Measurements from ENCODE around the gene CCNE1. TPM values are rescaled to one million over a fixed set of nuclear protein-coding genes. Genes with fewer than 3 reads are reported as not detected.

The CCNE1 gene
- total and polyA plus RNA-seq, 9 of the 15 experiments (the other 6 are each of a cell fraction or from before 2014, with no cell fraction given), result 6.2 to 41.0 (median 31.6) TPM

GRCh38 chr19:29849208-29849607 lies 37.4 kb downstream of the CCNE1 start:
- Histone ChIP-seq H3K4me3 (no peak overlapping the region), H3K36me3 (ENCODE audit: control insufficient read depth, insufficient read depth, low read length) (no peaks in the 10 kb centered on the region), H2AFZ (ENCODE audit: low read depth, low read length) (no peak overlapping the region), H3K27ac (ENCODE audit: extremely low read depth, low read depth, low read length) (no peak overlapping the region), H3K4me2 (ENCODE audit: insufficient read depth, low read length) (no peak overlapping the region), H4K20me1 (replicated peaks; ENCODE audit: control insufficient read depth, insufficient read depth, low read length) (no peaks in the 10 kb centered on the region), H3K9me3 (replicated peaks; ENCODE audit: control insufficient read depth, insufficient read depth, low read depth, low read length) (no peaks in the 10 kb centered on the region), H3K27me3 (ENCODE audit: control insufficient read depth in 2 of 2, insufficient read depth in 2 of 2, low read length in 2 of 2) (0 out of 5 replicates have a peak, but pooled peaks cover 0 to 5% of the 10 kb centered on the region in 2 experiments), H3K79me2 (ENCODE audit: control insufficient read depth, insufficient read depth, low read length) (no peaks in the 10 kb centered on the region), H3K9me1 (ENCODE audit: control insufficient read depth, insufficient read depth, low read length) (no peaks in the 10 kb centered on the region), H3K4me1 (replicated peaks in 1 of 2; ENCODE audit: control insufficient read depth in 2 of 2, insufficient read depth in 2 of 2, low read length in 2 of 2) (peaks cover 3 to 10% of the 10 kb centered on the region in 2 experiments), H3K9ac (ENCODE audit: insufficient read depth in 1 of 2, low read depth in 2 of 2, low read length in 2 of 2) (no peak overlapping the region)
- ATAC-seq (no peak), DNase-seq (ENCODE audit: extremely low read depth in 1 of 4, low spot score in 3 of 4) (no peak), FAIRE-seq (no peak)
- intact Hi-C loops (cut with micrococcal nuclease), result no loop called here
- ChIA-PET CTCF (ENCODE audit: low intra/inter-chr PET ratio) (no interaction called here), POLR2A (interaction anchor here (0.7 to 1.6 kb wide), 2 partner anchors 8 to 245 kb away, joined by 3 to 6 read pairs; no protein-coding TSS in a partner anchor)
- TF ChIP-seq ETV5 (CRISPR knock-in tag; IDR thresholded peaks at IDR 0.05; ENCODE audit: low read depth), result no peak
- in situ Hi-C loops (cut with MboI), result no loop called here
- no TSS peak for BruUV-seq (replicated peaks)
- 8% methylated on average over 2 of the region's 2 CpGs for WGBS (ENCODE audit: insufficient coverage, low coverage, missing lambda C conversion rate)

GRCh38 chr19:29850482-29850881 lies 38.7 kb downstream of the CCNE1 start:
- ATAC-seq (no peak), DNase-seq (ENCODE audit: extremely low read depth in 1 of 4, low spot score in 3 of 4) (no peak), FAIRE-seq (no peak)
- Histone ChIP-seq H3K27me3 (ENCODE audit: control insufficient read depth in 2 of 2, insufficient read depth in 2 of 2, low read length in 2 of 2) (0 out of 5 replicates have a peak, but pooled peaks cover 0 to 5% of the 10 kb centered on the region in 2 experiments), H3K9ac (ENCODE audit: insufficient read depth in 1 of 2, low read depth in 2 of 2, low read length in 2 of 2) (no peak overlapping the region), H3K4me3 (no peak overlapping the region), H3K4me2 (ENCODE audit: insufficient read depth, low read length) (no peak overlapping the region), H3K9me3 (replicated peaks; ENCODE audit: control insufficient read depth, insufficient read depth, low read depth, low read length) (no peaks in the 10 kb centered on the region), H3K9me1 (ENCODE audit: control insufficient read depth, insufficient read depth, low read length) (no peaks in the 10 kb centered on the region), H4K20me1 (replicated peaks; ENCODE audit: control insufficient read depth, insufficient read depth, low read length) (no peaks in the 10 kb centered on the region), H3K79me2 (ENCODE audit: control insufficient read depth, insufficient read depth, low read length) (no peaks in the 10 kb centered on the region), H2AFZ (ENCODE audit: low read depth, low read length) (no peak overlapping the region), H3K27ac (ENCODE audit: extremely low read depth, low read depth, low read length) (no peak overlapping the region), H3K4me1 (replicated peaks in 1 of 2; ENCODE audit: control insufficient read depth in 2 of 2, insufficient read depth in 2 of 2, low read length in 2 of 2) (peaks cover 7 to 9% of the 10 kb centered on the region in 2 experiments), H3K36me3 (ENCODE audit: control insufficient read depth, insufficient read depth, low read length) (no peaks in the 10 kb centered on the region)
- ChIA-PET POLR2A (interaction anchor here (0.5 to 0.7 kb wide), 3 partner anchors 7 to 1428 kb away, joined by 3 read pairs; no protein-coding TSS in a partner anchor), CTCF (ENCODE audit: low intra/inter-chr PET ratio) (no interaction called here)
- WGBS (ENCODE audit: insufficient coverage, low coverage, missing lambda C conversion rate), result 28% methylated on average over 2 of the region's 2 CpGs
- in situ Hi-C loops (cut with MboI), result loop anchor here (5.0 to 10.0 kb wide), 2 partner anchors 88 to 794 kb away; no protein-coding TSS in a partner anchor
- no TSS peak for BruUV-seq (replicated peaks)
- no peak for TF ChIP-seq MLLT1 (IDR thresholded peaks at IDR 0.05)
- no peak for TF ChIP-seq ZNF431 (CRISPR knock-in tag; IDR thresholded peaks at IDR 0.05)
- no peak for TF ChIP-seq ZNF3 (CRISPR knock-in tag; IDR thresholded peaks at IDR 0.05)
- no peak for TF ChIP-seq ZFP36 (IDR thresholded peaks at IDR 0.05; ENCODE audit: low read depth, low read length, partially characterized antibody)
- no peak for TF ChIP-seq NFXL1 (CRISPR knock-in tag; IDR thresholded peaks at IDR 0.05)
- TF ChIP-seq SRSF9 (IDR thresholded peaks at IDR 0.05; ENCODE audit: borderline replicate concordance, low read depth, low read length), result no peak
- no peak for TF ChIP-seq ZNF280A (IDR thresholded peaks at IDR 0.05; ENCODE audit: low read depth, partially characterized antibody)
- TF ChIP-seq SNRNP70 (optimal IDR thresholded peaks at IDR 0.05; ENCODE audit: low read depth, low read length), result no peak
- intact Hi-C loops (cut with micrococcal nuclease), result no loop called here
